ENCODE data around the gene SNX25.

The SNX25 gene

GRCh38 chr4:185287031-185287430, 77.6 kb downstream of the SNX25 start:
- POLR2A ChIA-PET = no interaction called here
- no peak for DNase-seq (ENCODE audit: extremely low spot score)
- CTCF ChIA-PET = interaction anchor here (0.5 to 0.6 kb wide), 2 partner anchors 15 to 191 kb away, joined by 3 to 7 read pairs; no protein-coding TSS in a partner anchor
- no peak for TF ChIP-seq SP1 (IDR thresholded peaks at IDR 0.05)
- TF ChIP-seq ELF4 (IDR thresholded peaks at IDR 0.05) = no peak
- TF ChIP-seq LEF1 (IDR thresholded peaks at IDR 0.05; ENCODE audit: borderline replicate concordance) = no peak
- no peak for TF ChIP-seq ARNT (IDR thresholded peaks at IDR 0.05)

GRCh38 chr4:185290018-185290607, 80.7 kb downstream of the SNX25 start:
- DNase-seq (ENCODE audit: extremely low spot score) = no peak
- TF ChIP-seq BHLHE40 (IDR thresholded peaks at IDR 0.05; ENCODE audit: borderline replicate concordance) = no peak
- no peak for TF ChIP-seq NFRKB (IDR thresholded peaks at IDR 0.05)
- ChIA-PET CTCF (no interaction called here), POLR2A (no interaction called here)

GRCh38 chr4:185290656-185291055, 81.3 kb downstream of the SNX25 start:
- CTCF ChIA-PET = no interaction called here
- DNase-seq (ENCODE audit: extremely low spot score) = no peak
- POLR2A ChIA-PET = no interaction called here
- TF ChIP-seq FOXM1 (IDR thresholded peaks at IDR 0.05; ENCODE audit: borderline replicate concordance) = no peak
- no peak for TF ChIP-seq ARNT (IDR thresholded peaks at IDR 0.05)
- no peak for TF ChIP-seq FOXA1 (IDR thresholded peaks at IDR 0.05)
- no peak for TF ChIP-seq HDGF (IDR thresholded peaks at IDR 0.05; ENCODE audit: borderline replicate concordance)
- no peak for TF ChIP-seq ZNF384 (IDR thresholded peaks at IDR 0.05)
- no peak for TF ChIP-seq L3MBTL2 (conservative IDR thresholded peaks at IDR 0.05)
- TF ChIP-seq PKNOX1 (IDR thresholded peaks at IDR 0.05) = no peak

- ChIA-PET POLR2A (no interaction called here), CTCF (no interaction called here)
- DNase-seq (ENCODE audit: extremely low spot score) = no peak
- TF ChIP-seq FOXK2 (IDR thresholded peaks at IDR 0.05) = no peak
- no peak for TF ChIP-seq ARNT (IDR thresholded peaks at IDR 0.05)
- no peak for TF ChIP-seq FOXA1 (IDR thresholded peaks at IDR 0.05)
- no peak for TF ChIP-seq TARDBP (IDR thresholded peaks at IDR 0.05)
- TF ChIP-seq SUZ12 (IDR thresholded peaks at IDR 0.05) = no peak
- TF ChIP-seq ELF4 (IDR thresholded peaks at IDR 0.05) = no peak
- no peak for TF ChIP-seq LEF1 (IDR thresholded peaks at IDR 0.05; ENCODE audit: borderline replicate concordance)
- no peak for TF ChIP-seq ZNF384 (IDR thresholded peaks at IDR 0.05)
- no peak for TF ChIP-seq FOXM1 (IDR thresholded peaks at IDR 0.05; ENCODE audit: borderline replicate concordance)
- no peak for TF ChIP-seq L3MBTL2 (conservative IDR thresholded peaks at IDR 0.05)
- TF ChIP-seq BHLHE40 (IDR thresholded peaks at IDR 0.05; ENCODE audit: borderline replicate concordance) = no peak
- TF ChIP-seq NFRKB (IDR thresholded peaks at IDR 0.05) = no peak
- no peak for TF ChIP-seq CTBP1 (IDR thresholded peaks at IDR 0.05; ENCODE audit: borderline replicate concordance)
- TF ChIP-seq SP1 (IDR thresholded peaks at IDR 0.05) = no peak
- no peak for TF ChIP-seq PKNOX1 (IDR thresholded peaks at IDR 0.05)
Measured at GRCh38 chr4:185293202-185293601, 83.8 kb downstream of the SNX25 start.

GRCh38 chr4:185296665-185297460, 87.5 kb downstream of the SNX25 start:
- TF ChIP-seq ZNF384 (IDR thresholded peaks at IDR 0.05) (no peak), HDGF (IDR thresholded peaks at IDR 0.05; ENCODE audit: borderline replicate concordance) (no peak), FOXM1 (IDR thresholded peaks at IDR 0.05; ENCODE audit: borderline replicate concordance) (no peak), BHLHE40 (IDR thresholded peaks at IDR 0.05; ENCODE audit: borderline replicate concordance) (no peak), CTBP1 (IDR thresholded peaks at IDR 0.05; ENCODE audit: borderline replicate concordance) (no peak), FOXK2 (IDR thresholded peaks at IDR 0.05) (no peak), NFRKB (IDR thresholded peaks at IDR 0.05) (no peak), LEF1 (IDR thresholded peaks at IDR 0.05; ENCODE audit: borderline replicate concordance) (no peak), SUZ12 (IDR thresholded peaks at IDR 0.05) (no peak), L3MBTL2 (conservative IDR thresholded peaks at IDR 0.05) (no peak), SP1 (IDR thresholded peaks at IDR 0.05) (no peak), TARDBP (IDR thresholded peaks at IDR 0.05) (no peak), ARNT (IDR thresholded peaks at IDR 0.05) (no peak), PKNOX1 (IDR thresholded peaks at IDR 0.05) (no peak), FOXA1 (IDR thresholded peaks at IDR 0.05) (no peak), ELF4 (IDR thresholded peaks at IDR 0.05) (no peak)
- DNase-seq (ENCODE audit: extremely low spot score) = no peak
- ChIA-PET CTCF (interaction anchor here (0.7 kb wide), 1 partner anchor 61 kb away, joined by 3 read pairs; no protein-coding TSS in a partner anchor), POLR2A (no interaction called here)

- POLR2A ChIA-PET = interaction anchor here (0.5 to 0.8 kb wide), 2 partner anchors 94 to 226 kb away, joined by 3 to 4 read pairs; no protein-coding TSS in a partner anchor
- CTCF ChIA-PET = interaction anchor here (0.6 to 0.8 kb wide), 3 partner anchors 15 to 151 kb away, joined by 3 to 5 read pairs (median 3); no protein-coding TSS in a partner anchor
- TF ChIP-seq CTBP1 (IDR thresholded peaks at IDR 0.05; ENCODE audit: borderline replicate concordance) = no peak
- TF ChIP-seq ELF4 (IDR thresholded peaks at IDR 0.05) = no peak
- TF ChIP-seq SP1 (IDR thresholded peaks at IDR 0.05) = no peak
- TF ChIP-seq ZNF384 (IDR thresholded peaks at IDR 0.05) = no peak
- no peak for TF ChIP-seq L3MBTL2 (conservative IDR thresholded peaks at IDR 0.05)
- TF ChIP-seq FOXM1 (IDR thresholded peaks at IDR 0.05; ENCODE audit: borderline replicate concordance) = no peak
- TF ChIP-seq NFRKB (IDR thresholded peaks at IDR 0.05) = no peak
- TF ChIP-seq BHLHE40 (IDR thresholded peaks at IDR 0.05; ENCODE audit: borderline replicate concordance) = no peak
- no peak for DNase-seq (ENCODE audit: extremely low spot score)
Measured at GRCh38 chr4:185298728-185299430, 89.5 kb downstream of the SNX25 start.

Data from HEK293T (cell line).